GM18520 (cell line): ENCODE data around the gene MYO18B.
"Not testable (repeated sequence)": the region's sequence is repeated elsewhere in the genome, so short reads cannot be mapped to it uniquely, and the experiment has no call there.

ENCODE experiments used
- ATAC-seq: cut with Tn5 transposase; IDR thresholded peaks from one replicate; pipeline ENCODE4 v1.9.1; 2021; ENCODE audit not compliant: unreplicated experiment

MYO18B gene

DNA sequence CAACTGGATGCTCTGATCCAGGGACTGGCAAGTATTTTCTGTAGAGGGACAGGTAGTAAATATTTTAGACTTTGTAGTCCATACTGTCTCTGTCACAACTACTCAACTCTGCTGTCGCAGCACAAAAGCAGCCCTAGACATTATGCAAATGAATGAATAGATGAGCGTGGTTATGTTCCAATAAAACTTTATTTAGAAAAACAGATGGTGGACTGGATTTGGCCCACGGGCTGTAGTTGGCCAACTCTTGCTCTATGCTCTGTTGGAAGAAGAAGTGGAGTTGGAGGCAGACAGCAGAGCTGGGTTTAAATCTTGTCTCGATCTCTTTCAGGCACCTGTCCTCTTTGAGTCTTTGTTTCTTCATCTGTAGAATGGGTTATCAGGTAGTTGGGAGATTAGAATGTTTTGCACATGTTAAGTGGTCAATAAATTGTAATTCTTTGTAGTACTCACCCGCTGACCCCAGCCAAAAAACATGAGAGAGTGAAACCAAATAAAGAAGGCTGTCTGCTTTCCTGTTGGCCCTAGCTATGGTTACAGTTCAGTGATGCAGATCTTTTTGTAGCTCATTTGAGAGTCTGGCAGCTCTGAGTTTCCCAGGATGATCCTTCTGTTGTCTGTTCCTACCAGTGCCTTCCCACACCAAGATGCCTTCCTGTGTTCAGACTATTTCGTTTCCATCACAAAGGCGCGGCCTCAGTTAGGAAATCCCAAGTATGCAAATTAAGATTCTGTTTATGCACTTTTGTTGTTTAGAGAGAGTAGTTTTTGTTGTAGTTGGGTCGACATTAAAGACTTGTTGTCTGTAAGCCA, 229.2 kb downstream of the MYO18B start:
- no peak for ATAC-seq

DNA sequence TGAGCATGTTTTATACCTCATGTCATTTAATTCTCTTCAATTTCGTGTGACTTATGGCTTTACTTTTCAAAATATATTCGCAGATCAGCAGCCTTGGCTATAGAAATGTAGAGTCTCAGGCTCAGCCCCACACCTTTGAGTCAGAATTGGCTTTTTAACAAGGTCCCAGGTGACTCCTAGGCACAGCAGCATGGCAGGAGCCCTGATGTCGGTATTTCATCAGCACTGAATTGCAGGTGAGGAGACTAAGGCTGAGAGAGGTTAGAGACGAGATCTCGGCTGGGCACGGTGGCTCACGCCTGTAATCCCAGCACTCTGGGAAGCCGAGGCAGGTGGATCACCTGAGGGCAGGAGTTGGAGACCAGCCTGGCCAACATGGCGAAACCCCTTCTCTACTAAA, 230.4 kb downstream of the MYO18B start:
- no peak for ATAC-seq

DNA sequence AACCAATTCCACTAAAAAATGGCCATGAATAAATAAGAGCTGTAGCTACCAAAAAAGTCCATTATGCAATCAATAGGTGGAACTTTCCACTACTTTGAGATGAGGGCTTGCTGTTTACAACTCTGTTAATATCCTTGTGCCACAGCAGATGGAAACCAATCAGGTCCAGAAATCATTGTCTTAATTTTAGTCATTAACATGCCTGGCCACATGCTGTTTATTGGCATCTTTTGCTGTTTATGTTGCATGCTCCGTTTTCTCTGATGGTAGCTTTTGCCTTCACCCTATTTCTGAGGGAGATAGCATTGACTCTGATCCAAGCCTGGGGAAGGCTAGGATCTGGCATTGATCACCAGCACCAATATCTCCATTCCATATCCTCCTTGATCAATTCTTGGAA, 234.4 kb downstream of the MYO18B start:
- no peak for ATAC-seq

DNA sequence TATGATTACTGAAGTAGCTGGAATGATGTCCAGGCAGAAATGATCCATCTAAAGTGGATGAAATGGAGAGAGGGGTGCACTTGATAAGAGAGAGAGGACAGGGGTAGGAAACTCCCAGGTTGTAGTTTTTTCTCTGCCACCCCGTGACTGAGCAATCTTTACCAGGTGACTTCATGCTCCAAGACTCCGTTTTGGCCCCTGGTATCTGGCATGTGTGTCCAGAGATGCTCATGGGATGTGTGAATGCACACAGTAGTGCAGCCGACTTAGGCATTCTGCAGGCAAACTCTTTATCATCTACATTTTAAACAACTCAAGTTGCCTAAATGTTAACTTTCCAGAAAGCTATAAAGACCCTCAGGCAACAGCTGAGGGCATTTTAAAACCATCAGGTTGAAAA, 238.0 kb downstream of the MYO18B start:
- no peak for ATAC-seq

DNA sequence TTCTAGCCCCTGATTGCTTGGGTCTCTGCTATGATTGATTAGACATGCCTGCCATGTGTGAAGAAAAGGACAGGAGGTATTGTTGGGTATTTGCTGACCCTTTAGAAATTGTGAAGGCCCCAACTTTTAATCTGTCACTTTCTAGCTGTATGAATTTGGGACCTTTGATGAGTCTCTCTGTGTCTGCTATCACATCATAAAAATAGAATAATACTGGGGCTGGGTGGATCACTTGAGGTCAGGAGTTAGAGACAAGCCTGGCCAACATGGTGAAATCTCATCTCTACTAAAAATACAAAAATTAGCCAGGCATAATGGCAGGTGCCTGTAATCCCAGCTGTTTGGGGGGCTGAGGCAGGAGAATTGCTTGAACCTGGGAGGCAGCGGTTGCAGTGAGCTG, 242.9 kb downstream of the MYO18B start:
- not testable (repeated sequence) for ATAC-seq

DNA sequence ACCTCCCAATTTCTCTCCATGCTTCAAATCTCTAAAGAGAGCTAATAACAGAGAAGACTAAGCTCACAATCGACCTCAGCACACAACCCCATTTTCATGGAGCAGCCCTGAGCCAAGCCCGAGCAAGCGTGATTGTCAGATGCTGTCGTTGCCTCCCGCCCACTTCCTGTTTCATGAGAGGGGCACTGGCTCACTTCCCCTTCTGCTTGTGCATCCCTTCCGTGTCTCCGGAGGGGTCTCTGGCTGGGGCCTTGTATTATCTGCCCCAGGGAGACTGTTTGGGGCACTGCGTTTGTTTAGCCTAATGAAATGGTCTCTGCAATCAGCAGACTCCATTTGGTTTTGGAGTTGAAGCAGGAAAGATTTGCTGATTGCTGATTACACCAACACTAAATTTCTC, 246.0 kb downstream of the MYO18B start:
- ATAC-seq: no peak

DNA sequence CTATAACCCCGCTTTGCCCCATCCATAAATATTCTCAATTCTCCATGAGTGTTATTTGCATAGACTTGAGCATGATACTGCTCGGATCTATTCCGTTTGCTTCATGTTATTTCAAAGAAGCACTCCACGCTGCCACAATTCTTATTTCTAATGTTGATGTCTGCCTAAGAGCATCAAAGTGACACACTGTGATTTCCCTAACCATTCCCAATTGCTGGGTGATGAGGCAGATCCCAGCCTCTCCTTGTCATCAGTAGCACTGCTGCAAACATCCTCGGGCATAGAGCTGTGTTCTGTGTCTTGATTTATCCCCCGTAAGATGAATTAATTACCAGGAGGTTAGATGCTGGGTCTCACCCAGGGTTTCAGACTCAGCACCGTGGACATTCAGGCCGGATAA, 249.0 kb downstream of the MYO18B start:
- no peak for ATAC-seq

DNA sequence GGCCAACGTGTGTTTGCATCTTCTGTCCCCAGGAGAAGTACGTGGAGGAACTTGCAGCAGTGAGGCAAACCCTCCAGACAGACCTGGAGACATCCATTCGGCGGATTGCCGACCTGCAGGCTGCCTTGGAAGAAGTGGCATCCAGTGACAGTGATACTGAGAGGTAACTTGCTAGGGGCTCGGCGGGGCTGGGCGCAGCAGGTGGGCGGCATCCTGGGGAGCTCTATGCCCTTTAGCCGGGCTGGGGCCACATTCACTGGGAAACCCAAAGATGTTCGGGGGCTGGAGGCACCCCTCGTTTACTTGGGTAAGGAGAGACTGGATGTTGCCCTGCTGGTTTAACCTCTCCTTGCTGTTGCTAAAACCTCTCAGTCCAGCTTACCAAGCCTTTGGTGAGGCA, 250.3 kb downstream of the MYO18B start:
- ATAC-seq: no peak

DNA sequence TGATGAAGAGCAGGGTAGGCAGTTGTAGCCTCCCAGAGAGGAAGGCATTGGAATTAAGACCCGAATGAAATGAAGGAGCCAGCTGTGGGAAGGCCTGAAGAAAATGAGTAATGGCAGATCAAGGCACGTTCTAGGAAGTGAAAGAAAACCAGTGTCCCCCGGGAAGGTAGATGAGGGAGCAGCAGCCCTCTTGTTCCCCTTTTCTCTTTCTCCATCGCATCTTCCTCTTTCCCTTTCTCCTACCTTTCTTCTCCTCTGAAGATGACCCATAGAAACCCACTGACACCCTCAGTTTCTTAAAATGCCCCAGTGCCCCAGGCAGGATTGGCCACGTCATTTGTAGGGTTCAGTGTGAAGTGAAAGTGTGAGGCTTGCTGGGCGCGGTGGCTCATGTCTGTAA, 254.7 kb downstream of the MYO18B start:
- no peak for ATAC-seq

DNA sequence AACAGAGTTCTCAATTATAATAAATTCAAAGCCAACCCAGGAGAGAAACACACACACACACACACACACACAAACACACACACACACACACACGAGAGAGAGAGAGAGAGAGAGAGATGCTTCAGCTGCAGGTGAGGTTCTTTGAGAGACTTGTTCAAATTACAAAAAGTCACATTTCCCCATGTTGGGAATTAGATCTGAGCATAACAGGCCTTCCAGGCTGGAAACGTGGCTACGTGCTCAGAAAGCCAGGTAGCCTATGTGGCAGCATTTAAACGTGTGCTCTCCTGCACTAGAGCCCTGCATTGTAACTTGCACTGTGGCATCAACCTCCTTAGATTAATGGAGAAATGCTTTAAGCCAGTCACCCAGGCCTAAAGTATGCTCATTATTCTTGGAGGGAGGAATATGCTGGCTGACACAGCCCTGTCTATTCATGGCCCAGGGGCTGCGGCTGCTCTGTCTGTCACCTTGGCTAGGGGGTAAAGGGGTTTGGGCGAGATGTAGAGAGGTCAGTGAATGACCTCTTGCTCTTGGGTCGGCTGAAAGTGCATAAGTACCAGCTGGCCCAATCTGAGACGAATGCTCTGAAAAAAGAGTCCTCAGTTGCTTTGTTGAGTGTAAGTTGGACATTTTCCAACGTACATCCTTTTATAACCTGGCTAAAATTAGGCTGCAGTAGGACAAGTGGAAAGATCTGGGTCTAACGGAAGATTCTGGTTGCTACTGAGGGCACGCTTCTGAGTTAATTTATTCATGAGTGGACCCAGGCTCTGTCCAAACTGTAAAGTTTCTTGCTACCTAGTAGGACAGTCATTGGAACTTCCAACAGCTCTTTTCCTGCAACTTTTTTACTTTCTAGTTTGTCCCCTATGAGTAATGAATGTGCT, 256.1 kb downstream of the MYO18B start:
- ATAC-seq: no peak

DNA sequence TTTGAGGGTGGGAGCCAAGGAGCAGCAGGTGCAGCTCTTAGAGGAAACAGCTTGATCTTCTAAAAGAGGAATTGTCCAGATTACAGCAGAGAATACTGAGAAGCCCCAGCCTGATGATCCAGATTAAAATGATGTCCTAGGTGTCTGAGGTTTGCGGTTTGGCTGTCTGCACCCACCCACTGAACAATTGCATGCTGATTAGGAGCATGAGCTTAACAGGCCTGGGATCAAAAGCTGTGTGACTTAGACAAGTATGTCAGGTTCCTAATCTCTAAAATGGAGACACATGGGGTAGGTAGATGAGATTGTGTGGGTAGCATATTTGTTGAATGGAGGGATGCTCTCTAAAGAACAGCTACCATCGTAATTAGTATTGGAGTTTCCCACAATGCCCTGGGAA, 260.5 kb downstream of the MYO18B start:
- ATAC-seq: no peak

DNA sequence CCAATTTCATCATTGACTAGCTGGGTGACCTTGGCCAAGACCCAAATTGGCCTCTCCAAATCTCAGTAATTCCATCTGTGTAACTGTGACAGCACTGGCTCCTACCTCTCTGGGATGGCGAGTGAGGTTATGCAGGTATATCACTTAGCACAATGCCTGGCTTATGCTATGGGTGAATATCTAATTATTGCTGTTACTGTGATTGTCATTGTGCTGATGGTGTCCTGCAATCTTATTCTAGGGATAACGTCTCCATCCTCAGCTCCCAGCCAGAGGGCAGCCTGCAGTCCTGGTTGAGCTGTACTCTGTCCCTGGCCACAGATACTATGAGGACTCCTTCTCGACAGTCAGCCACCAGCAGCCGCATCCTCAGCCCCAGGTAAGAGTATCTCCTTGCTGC, 262.5 kb downstream of the MYO18B start:
- ATAC-seq: no peak

DNA sequence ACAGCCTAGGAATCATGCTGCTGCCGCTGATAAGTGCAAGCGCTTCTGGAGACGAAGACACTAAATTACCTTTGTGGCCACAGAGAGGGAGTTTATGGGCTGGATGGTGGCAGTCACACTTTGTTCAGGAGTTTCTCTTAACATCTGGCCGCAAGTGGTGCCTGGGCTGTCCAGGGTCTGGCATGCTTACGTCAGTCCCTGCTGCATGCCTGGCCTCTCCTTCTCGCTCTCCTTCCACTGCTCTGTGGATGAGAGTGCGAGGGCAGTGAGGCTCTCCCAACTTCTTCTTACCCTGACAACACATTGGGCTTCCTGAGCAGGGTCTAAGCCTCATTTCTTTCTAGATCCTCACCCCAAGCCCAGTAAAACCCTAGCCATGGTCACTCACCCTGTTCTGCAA, 266.6 kb downstream of the MYO18B start:
- ATAC-seq: no peak

DNA sequence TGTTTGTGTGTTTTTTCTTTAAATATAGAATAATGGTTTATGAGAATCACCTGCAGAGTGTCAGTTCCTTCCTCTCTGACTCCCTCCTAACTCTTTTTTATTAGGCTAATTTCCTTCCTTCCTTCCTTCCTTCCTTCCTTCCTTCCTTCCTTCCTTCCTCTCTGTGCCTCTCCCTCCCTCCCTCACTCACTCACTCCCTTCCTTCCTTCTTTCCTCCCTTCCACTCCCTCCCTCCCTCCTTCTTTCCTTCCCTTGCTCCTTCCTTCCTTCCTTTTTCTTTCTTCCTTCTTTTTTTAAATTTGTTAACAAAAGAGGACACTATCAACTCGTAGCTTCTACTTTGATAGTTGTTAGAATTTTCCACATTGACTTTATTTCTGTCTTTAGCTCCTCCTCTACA, 274.9 kb downstream of the MYO18B start:
- ATAC-seq: no peak

DNA sequence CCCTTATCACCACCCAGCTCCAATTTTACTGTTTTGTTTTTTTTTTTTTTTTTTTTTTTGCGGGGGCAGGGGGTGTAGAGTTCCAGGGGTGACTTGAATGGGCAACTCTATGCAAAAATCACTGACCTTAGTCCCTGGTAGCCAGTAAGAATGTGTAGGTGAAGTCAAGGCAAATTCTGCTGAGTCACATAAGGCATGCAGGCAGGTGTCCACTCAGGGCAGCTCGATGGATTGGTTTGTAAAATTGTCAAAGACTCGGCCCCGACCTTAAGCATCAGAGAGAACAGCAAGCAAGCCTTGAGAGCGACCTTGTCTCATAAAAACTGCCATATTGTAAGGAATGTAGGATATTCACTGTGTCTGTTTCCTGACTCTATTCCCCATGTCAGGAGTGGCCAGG, 275.9 kb downstream of the MYO18B start:
- no peak for ATAC-seq

DNA sequence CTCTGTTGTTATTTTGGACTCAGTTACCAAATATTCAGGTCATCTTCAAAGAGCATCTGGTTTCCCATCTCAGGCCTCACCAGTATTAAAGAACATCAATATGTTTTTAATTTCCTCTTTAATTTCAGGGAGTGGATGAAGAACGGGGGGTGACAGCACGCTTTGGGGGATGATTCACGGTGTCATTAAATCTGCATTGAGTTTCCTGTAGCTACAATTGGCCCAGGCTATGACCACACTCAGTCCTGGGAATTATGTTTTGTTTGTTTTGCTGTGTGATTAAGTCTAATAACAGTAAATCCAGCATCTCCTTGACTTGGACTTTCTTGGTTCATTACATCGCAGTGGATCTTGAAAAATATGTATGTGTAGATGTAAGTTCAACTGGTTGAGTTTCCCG, 277.6 kb downstream of the MYO18B start:
- no peak for ATAC-seq

DNA sequence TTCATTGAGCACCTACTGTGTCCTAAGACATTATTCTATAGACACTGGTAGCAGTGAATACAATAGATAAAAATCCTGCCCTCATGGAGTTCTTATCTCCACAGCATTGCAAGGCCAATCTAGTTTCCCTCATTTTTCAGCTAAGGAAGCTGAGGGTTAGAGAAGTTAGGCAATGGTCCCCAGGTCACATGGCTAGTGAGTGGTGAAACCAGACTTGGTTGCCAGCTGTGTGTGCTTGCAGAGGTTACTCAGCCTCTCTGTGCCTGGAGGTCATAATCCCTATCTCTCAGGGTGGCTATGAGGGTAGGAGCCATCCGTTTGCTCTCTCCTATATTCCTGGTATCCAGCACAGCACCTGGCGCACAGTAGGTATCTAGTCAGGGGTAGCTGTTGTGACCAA, 279.5 kb downstream of the MYO18B start:
- ATAC-seq: no peak

DNA sequence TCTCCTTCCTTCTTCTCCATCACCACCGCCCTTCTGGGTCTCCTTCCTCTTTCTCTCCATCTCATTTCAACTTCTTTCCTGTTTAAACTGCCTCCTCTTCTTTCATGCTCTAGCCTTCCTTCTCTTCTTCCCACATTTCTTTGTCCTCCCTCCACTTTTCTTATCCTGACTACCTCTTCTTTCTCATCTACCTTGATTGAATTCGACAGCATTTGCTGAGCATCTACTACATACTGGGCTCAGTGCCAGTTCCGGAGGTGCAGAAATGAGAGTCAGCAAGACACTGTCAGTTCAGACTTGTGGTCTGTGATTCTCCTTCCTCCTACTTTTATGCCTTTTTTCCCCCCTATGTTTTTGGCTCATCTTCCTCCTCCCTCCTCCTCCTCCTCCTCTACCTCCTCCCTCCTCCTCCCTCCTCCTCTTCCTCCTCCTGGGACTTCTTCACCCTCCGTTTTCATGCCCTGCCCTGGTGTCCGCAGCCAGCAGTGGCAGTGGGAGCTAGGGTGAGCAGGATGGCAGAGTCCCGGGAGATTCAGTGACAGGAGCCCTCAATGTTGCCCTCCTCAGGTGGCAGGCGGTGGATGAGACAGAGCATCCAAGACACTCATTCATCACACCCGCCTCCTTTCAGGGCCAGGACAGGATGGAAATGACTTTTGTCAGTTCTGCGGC, 281.3 kb downstream of the MYO18B start:
- no peak for ATAC-seq

DNA sequence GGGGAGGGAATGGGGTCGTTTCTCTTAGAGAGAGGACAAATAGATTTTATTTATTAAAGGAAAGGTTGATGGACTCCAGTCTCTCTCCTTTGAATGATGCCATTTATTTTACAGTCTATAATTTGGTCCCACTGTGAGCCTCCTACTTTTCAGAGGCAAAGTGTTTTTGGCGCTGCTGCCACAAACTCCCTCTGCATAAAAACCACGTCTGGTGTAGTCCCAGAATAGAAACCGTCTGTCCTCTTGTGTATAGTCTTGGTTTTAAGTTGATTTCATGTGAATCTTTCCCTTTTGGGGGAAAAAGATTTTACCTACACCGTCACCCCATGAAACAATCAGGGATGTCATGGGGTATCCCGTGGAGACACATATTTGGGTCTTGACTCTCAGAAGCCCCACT, 283.6 kb downstream of the MYO18B start:
- no peak for ATAC-seq

DNA sequence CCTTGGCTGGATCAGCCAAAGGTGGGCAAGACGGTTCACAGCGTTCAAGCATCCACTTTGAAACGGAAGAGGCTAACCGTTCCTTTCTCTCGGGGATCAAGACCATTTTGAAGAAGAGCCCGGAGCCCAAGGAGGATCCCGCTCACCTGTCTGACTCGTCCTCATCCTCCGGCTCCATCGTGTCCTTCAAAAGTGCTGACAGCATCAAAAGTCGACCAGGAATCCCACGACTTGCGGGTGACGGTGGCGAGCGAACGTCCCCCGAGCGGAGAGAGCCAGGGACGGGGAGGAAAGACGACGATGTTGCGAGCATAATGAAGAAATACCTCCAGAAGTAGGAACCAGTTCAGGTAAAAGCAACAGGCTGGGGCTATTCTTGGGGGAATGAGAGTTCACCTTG, 285.4 kb downstream of the MYO18B start:
- no peak for ATAC-seq

DNA sequence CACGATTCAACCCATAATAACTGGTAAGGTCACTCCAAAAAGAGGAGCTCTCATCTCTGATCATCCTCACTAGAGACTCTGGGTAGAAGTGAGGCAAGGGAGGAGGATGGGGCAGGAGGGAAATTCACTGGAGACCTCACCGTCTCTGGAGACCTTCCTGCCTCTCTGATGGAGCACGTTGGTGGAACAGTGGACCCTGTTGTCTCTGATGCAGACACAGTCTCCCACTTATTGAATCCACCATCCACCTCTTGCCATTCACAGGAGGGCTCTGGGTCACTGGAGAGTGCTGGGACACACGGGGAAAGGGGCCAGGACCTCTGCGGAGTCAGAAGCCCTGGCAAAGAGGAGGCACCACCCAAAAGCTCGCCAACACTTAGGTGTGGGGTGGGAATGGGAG, 289.7 kb downstream of the MYO18B start:
- ATAC-seq: no peak

DNA sequence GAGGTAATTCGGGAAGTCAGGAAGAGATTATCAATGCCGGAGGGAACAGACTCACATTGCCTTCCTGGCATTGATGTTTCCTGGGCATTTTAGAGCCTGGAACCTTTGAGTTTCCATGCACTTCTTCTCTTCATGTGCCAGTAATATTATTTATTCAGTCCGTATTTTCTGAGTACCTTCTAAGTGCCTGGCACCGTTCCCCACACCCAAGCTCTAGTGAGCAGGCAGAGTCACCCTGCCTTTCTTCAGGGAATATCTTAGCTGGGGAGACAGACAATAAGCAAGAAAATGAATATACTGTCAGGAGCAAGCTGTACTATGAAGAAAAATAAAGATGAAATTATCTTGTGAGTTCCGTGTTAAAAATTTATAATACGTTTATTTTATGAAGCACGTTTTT, 291.1 kb downstream of the MYO18B start:
- no peak for ATAC-seq
